Astrocyte (in vitro differentiated cells and primary cell): ENCODE results near the gene CASK.

ENCODE experiments used
- EZH2 ChIP-seq: IDR thresholded peaks from 2 replicates; pipeline ENCODE4 v1.6.1; 2012; ENCODE audit warnings: mild to moderate bottlenecking, low read length, inconsistent platforms; ENCODE audit not compliant: insufficient read depth
- TF ChIP-seq, protein P1 (sequence below): IDR thresholded peaks from 2 replicates; pipeline ENCODE4 v1.5.1; 2011; ENCODE audit warnings: low read depth, mild to moderate bottlenecking, inconsistent platforms, low read length, moderate library complexity; ENCODE audit not compliant: insufficient read depth

DNA sequence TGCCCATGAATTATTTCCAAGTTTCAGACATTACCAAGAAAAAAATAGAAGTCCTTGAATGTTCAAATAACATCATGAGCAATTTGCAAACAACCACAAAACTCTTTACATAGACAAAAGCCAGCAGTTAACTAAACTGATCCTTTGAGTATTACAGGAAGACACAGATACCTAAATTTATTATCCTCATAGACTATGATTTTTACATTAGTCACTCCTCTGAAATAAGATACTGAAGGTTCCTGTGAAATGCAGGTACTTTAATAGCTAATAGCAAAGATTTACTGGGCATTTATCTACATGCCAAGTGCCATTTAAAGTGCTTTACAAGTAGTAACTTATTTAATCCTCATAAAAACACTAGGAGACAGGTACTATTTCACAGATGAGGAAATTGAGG is 161.7 kb downstream of the CASK start:
- TF ChIP-seq, protein P1, sequence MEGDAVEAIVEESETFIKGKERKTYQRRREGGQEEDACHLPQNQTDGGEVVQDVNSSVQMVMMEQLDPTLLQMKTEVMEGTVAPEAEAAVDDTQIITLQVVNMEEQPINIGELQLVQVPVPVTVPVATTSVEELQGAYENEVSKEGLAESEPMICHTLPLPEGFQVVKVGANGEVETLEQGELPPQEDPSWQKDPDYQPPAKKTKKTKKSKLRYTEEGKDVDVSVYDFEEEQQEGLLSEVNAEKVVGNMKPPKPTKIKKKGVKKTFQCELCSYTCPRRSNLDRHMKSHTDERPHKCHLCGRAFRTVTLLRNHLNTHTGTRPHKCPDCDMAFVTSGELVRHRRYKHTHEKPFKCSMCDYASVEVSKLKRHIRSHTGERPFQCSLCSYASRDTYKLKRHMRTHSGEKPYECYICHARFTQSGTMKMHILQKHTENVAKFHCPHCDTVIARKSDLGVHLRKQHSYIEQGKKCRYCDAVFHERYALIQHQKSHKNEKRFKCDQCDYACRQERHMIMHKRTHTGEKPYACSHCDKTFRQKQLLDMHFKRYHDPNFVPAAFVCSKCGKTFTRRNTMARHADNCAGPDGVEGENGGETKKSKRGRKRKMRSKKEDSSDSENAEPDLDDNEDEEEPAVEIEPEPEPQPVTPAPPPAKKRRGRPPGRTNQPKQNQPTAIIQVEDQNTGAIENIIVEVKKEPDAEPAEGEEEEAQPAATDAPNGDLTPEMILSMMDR: no peak
- no peak for TF ChIP-seq EZH2
